CD4-positive, alpha-beta T cell treated with Interferon alpha-2 for 1 hour (primary cell): ENCODE results near the gene TMEM62.
"Not testable (repeated sequence)": the region's sequence is repeated elsewhere in the genome, so short reads cannot be mapped to it uniquely, and the experiment has no call there.

Experiments used
- DNase-seq, 2 donors: peaks; one replicate each; pipeline ENCODE4 v3.0.0-alpha.2; 2020 to 2022

The TMEM62 gene

DNA sequence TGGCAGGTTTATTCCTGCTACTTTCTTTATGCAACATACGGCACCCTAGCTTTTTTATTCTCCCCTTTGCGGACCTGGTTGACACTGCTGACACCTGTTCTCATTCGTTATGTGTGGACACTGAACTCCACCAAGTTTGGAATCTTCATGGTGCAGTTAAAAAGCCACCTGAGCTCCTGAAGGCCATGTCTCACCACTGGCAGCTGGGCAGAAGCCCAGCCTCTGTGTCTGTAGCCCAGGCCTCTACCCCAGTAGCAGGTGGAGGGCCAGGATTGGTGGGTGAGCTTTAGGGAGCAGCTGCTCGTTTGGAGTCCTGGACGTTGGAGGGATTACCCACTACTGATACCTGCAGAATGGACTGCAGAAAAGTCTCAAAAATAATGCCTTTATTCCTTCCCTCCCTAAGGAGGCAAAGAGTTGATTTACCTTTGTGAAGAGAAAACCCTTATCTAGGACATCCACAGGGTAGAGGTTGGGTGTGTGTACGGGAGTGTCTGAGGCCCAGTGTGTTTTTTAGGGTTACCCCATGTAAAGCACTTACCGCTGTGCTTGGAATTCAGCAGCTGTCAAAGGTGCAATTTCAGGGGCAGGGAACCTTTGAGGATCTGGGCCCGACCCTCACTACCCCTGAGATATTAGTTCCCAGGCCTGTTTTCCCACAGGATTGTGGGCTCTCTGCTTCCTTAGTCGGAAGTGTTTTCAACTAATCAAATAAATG lies 51.2 kb downstream of the TMEM62 start:
- peak in 1 of 2 donors; percentile 16 for DNase-seq

DNA sequence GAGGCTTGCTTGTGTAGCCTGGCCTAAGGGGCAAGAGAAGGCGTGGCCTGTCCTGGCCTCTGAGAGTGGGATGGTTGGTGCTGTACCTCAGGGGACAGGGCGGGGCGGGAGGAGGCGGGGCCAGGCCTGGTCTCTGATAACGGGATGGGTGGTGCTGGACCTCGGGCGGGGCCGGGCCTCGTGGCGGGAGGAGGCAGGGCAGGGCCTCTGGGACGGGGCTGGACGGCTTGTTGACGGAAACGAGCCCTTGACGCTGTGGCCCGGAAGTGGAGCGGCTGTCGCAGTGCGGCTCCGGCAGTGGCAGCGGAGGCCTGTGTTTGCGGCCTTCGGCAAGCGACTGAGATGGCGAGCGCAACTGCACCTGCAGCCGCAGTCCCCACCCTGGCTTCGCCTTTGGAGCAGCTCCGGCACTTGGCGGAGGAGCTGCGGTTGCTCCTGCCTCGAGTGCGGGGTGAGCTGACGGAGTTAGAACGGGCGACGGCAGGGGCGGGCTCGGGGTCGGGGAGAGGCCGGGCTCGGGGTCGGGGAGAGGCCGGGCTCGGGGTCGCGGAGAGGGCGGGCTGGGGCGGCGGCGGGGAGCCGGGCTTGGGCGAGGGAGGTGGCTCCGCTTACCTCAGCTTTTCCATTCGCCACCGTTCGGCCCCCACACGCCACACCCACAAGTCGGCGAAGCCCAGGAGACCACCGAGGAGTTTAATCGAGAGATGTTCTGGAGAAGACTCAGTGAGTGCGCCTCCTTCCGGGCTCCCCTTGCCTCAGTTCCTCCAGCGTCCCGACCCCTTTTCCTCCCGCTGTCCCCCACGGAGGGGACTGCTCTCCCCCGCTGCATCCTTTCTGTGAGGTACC lies 52.0 kb downstream of the TMEM62 start, which contains the start of gene CCNDBP1:
CCNDBP1 (plus strand) TSS at position 247 of the 846 bp plus-strand sequence; CDS start at position 343, 96 bp downstream.
- DNase-seq, result peak; percentile 92 to 93

DNA sequence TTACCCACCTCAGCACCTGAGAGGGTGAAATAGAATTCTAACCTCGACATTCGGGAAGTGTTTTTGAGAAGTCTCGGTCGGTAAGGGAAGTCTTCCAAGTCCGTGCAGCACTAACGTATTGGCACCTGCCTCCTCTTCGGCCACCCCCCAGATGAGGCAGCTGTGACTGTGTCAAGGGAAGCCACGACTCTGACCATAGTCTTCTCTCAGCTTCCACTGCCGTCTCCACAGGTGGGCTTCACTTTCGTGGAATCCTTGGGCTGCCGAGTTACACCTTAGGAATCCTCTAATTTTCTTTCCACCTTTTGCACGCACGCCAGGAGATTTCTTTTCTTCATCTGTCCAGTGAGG lies 52.6 kb downstream of the TMEM62 start:
- DNase-seq, result no peak

DNA sequence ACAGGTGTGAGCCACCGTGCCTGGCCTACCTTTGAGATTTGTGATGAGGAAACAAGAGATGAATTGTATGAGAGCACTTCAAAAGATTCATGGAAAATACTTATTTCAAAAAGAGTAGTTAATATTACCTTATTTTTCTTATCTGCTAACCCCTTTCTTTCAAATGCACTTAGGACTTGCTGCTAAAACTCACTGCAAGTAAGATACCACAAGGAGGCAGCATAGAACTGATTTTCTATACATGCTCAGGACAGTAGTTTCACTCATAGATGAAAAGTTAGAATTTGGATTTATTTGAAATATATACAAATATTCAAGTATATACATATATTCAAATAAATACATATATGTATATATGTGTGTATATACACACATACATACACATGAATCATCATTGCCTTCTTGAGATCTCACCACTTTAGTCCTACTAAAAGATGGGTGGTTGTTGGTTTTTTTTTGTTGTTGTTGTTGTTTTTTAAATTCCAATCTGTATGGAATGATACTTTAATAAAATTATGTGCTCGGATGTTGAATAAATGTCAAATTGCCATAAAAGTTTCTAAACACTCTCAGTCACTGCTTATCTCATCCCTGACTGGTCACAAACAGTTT lies 54.3 kb downstream of the TMEM62 start:
- peak in 1 of 2 donors; percentile 69 for DNase-seq

DNA sequence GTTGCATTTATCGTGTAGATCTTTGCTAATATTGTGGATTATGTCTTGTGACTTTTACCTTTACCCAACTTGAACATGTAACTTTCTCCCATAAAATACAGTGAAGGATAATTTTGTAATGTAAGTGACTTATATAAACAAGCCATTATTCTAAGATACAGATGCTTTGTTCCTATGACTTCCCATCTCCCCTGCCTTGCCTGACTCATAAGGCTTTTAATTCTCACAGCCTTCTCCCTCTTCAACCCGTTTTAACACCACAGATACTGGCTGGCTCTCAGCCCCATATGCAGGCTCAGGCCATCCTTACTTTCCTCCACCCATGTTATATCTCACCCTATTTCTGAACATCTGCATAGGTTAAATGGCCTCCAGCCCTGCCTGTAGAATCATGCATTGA lies 55.9 kb downstream of the TMEM62 start:
- no peak for DNase-seq

DNA sequence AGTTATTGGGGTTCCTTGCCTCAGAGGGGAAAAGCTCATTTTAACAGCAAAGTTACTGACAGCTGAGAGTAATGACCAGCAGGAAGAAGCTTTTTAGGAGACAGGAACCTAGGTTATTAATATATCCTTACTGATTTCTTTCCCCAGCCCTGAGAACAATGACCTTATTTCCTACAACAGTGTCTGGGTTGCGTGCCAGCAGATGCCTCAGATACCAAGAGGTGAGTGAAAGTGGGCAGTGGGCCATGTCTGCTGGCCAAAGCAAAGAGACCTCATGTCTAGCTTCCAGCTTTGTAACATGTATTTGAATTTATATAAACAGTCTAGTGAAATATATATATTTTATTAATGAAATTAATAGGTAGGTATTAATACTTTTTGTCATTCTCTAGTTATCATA lies 56.8 kb downstream of the TMEM62 start:
- no peak for DNase-seq

DNA sequence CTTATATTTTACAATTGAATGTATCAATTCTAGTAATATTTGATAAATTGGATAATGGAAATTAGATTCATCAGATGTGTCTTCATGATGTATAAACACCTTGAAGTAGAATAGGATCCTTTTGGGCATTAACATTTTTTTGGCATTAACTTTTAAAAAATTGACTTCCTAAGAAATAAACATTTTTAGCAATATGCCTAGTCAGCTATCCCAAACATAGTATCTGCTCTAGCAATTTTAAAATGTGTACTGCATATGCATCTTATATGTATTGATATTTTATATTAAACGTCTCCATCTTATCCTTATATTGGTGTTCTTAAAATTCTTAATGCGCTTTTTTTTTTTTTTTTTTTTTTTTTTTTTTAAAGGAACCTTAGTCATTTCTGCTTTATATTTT lies 60.3 kb downstream of the TMEM62 start:
- DNase-seq, result no peak

DNA sequence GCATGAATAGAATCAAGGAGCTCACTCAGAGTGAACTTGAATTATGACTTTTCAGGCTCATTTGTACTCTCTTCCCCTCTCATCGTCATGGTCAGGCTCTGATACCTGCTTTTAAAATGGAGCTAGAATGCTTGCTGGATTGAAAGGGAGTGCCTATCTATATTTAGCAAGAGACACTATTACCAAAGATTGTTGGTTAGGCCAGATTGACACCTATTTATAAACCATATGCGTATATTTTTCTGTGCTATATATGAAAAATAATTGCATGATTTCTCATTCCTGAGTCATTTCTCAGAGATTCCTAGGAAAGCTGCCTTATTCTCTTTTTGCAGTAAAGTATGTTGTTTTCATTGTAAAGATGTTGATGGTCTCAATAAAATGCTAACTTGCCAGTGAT lies 61.4 kb downstream of the TMEM62 start:
- DNase-seq, result no peak

DNA sequence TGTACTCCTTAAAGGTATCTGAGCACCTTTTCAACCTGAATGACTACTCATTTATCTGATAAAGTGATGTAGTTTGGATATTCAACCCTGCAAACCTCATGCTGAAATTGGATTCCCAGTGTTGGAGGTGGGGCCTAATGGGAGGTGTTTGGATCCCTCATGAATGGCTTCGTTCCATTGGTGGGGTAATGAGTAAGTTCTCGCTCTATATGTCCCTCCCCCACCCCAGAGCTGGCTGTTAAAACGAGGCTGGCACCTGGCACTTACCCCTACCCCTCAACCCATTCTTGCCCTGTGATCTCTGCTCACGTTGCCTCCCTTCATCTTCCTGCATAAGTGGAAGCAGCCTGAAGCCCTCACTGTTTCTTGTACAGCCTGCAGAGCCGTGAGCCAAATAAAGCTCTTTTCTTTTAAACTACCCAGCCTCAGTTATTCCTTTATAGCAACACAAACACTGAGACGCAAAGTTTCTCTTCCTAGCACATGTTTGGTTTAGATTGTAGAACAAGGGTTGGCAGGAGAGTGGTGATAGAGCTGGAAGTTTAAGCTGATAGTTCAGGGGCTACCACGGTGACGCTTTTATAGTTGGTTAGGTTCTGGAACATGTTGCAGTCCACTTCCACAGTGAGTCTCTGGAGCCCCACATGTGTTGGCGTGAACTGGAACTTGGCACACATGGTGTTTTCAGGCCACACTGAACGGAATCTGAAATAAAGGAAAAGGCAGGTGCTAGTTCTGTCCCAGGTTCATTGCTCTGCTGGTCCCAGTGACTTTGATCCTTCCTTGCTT lies 63.6 kb downstream of the TMEM62 start:
- no peak for DNase-seq

DNA sequence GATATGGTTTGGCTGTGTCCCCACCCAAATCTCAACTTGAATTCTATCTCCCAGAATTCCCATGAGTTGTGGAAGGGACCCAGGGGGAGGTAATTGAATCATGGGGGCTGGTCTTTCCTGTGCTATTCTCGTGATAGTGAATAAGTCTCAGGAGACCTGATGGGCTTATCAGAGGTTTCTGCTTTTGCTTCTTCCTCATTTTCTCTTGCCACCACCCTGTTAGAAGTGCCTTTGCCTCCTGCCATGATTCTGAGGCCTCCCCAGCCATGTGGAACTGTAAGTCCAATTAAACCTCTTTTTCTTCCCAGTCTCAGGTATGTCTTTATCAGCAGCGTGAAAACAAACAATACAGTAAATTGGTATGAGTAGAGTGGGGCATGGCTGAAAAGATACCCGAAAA lies 64.4 kb downstream of the TMEM62 start:
- DNase-seq, result not testable (repeated sequence)

DNA sequence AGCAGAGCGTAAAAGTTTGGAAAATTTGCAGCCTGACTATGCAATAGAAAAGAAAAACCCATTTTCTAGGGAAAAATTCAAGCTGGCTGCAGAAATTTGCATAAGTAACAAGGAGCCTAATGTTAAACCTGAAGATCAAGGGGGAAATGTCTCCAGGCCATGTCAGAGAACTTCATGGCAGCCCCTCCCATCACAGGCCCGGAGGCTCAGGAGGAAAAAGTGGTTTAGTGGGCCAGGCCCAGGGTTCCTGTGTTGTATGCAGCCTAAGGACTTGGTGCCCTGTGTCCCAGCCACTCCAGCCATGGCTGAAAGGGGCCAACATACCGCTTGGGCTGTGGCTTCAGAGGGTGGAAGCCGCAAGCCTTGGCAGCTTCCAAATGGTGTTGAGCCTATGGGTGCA lies 65.2 kb downstream of the TMEM62 start:
- not testable (repeated sequence) for DNase-seq

DNA sequence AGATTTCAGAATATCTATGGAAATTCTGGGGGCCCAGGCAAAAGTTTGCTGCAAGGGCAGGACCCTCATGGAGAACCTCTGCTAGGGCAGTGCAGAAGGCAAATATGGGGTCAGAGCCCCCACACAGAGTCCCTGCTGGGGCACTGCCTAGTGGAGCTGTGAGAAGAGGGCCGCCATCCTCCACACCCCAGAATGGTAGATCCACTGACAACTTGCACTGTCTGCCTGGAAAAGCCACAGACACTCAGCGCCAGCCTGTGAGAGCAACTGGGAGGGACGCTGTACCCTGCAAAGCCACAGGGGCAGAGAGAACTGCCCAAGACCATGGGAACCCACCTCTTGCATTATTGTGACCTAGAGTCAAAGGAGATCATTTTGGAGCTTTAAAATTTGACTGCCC lies 65.6 kb downstream of the TMEM62 start:
- no peak for DNase-seq

DNA sequence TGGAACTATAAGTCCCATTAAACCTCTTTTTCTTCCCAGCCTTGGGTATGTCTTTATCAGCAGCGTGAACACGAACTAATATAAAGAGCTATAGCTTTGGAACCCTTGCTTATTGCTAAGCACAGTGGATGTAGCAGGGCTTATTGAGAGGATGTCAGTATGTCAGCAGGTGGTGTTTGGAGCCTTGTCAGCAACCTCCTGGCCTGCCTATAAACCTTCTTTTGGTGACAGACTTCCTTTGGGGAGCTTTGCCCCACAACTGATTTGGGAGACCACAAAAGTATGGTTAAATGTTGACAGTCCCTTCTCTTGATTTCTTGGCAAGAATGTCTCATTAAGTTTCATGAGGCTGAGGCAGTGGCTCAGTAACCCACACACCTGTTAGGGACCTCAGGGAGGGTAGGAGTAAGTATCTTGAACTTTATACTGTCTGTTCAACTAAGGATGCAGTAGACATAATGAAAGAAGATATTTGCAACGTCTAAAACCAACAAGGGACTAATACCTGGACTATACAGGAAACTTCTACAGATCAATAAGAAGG lies 66.6 kb downstream of the TMEM62 start:
- DNase-seq, result no peak

DNA sequence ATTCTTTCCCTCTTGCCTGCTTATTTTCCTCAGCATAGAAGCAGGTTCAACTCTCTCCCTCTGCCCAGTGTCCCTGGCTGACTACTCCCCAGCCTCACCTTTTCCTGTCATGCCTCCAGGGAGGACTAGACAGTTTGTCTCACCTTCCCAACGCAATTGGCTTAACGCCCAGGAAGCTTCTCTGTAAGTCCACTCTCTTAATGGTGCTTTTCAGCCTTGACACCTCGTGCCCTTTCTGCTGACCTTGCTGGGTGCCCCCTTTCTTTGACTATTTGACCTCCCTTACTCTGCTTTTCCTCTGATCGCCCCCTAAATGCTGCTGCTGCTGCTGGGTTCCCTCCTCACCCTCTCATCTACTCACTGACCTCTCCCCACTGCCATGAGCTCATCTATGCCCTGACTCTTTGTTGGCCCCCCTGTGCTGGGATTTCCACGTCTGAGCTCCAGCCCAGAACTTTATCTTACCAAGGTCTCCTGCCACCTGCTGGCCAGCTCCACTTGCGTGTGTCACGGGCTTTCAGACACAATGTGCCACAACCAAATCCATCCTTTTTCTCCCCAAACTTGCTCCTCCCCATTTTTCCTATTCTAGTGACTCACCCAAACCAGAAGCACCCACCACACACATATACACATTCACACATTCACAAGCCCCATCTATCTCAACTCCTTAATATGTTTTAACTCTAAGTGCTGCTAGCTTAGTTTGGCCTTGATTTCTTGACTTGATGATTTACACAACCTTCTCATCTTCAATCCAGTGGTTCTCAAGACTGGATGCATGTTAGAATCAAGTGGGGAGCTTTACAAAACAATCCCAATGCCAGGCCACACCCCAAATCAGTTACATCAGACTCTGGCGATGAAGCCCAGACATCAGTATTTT lies 70.9 kb downstream of the TMEM62 start:
- peak; percentile 28 to 51 for DNase-seq

DNA sequence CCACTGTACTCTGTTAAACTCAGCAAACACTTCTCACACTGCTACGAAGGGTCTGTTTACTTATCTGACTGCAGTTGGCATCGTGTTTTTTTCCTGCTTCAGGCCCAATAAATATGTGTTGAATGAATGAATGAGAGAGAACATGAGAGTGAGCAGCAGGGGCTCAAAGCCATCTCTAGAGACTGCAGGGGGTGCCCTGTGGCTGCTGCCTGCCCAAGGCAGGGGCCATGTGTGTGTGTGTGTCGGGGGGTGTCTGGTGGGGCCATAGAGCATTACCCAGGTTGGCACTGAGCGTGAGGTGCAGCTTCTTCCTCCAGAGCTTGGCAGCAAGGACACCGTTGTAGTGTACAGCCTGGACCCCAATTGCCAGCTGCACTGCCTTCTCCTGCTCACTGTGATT lies 72.7 kb downstream of the TMEM62 start:
- DNase-seq, result no peak

DNA sequence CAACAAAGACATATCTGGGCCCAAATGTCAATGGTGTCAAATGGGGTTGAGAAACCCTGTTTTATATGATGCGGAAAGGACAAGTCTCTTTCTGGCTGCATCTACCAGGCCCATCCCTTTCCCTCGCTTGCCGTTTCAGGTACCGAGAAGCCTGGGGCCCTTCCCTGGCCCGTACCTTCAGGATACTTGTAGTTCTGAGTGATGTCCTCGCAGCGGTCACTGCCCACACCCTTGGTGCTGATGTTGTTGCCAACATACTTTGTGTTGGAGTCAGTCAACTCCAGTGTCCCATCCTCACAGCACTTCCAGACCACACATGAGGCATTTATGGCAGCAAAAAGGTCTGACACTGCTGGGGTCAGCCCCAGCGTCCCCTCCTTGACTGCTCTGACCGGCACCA lies 73.6 kb downstream of the TMEM62 start:
- DNase-seq, result no peak

DNA sequence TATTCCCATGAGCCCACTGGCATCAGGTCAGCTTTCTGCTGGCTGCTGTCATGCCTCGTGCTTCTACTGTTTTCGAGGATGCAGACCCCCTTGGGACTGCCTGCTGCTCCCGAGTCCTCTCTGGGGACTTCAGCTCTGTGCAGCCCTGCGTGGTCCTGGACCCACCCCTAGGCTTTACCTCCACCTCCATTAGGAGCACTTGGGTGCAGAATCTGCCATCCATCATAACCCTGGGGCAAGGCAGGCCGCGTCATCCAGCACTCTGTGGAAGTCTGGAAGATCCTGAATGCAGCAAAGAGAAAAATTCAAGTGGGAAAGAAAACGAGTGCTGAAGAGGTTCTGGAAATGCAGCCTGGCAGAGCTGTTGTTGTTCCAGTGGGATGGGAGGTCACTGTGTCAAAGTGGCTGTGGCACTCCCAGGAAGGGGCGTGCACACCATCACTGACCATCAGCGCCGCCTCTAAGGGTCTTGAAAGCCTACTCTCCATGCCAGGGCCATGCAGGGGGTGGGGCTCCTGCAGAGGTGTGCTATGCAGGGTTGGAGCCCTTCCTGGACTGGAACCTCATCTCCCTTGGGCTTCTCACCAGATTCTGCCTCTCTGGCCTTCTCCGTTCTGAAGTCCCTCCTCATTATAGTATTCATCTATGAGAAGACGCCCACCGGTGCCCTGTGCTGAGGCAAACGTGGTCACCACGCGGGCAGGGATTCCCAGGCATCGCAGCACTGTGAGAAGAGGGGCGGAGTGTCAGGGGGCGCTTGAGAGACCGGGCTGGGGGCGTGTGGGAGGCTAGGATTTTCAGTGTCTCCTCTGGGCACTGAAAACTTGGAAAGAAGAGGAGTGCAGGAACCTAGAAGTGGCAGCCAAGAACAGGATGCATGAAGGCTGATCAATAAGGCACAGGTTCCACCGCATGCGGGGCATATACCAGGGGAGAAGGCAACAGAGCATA lies 74.9 kb downstream of the TMEM62 start:
- no peak for DNase-seq

DNA sequence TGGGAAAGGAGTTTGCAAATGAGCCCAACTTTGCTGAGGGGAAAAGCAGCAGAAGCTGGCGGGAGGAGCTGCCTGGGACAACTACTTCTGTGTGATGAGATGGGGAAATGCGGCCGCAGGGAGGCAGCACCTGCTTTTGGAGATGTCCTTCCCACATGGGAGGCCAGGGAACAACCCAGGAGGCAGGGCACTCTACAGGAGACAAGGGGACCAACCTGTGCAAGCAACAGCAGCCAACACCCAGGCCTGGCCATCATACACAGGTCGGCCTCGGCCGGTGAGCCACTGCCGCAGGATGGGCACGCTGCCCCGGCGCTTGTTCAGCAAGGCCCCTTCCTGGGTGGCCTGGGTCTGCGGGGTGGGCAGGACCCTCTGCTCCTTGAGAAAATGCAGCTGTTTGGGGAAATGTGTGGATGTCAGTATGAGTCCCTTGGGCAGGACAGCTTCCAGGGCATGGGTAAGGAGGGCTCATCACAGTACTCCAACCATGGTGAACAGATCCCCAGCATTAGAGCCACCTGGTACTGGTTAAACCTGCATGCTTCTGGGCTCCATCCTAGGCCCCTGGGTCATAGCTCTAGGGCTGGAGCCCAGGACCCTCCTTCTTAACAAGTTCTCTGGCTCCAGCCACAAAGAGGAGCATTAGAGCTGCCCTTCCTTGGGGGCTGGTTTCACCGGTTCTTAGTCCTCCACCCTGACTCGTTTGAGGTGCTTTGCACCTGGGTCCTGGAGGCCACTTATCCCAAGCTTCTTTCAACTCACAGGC lies 75.9 kb downstream of the TMEM62 start:
- no peak for DNase-seq

DNA sequence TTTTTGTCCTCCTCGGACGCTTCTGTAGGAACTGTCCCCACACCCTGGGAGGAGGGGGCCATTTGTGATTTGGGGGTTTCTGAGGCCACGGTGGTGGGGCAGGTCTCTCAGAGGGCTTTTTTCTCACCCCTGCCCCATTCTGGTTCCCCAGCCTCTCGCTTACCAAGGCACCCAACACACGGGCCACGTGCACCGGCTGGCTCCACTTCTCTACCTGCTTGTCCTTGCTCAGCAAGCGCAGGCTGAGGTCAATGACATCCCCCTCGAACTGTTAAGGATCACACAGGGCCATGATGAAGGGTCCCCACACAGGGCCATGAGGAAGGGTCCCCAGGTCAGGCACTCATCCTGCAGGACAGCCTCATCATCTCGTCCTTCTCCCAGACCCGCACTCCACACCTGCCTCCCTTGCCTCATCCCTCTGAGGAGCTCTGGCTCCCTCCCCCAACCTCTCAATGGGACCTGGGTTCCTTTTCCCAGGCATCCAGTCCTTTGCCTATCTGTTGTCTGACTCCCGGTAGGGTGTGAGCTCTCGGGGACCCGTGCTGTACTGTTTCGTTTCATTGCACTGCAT lies 76.9 kb downstream of the TMEM62 start:
- DNase-seq, result no peak
